CD4-positive, alpha-beta T cell (primary cell): Measurements from ENCODE around the gene LPAR1. TPM values are rescaled to one million over a fixed set of nuclear protein-coding genes. Genes with fewer than 3 reads are reported as not detected.

Experiments used
- ATAC-seq: fragments of 200-7000 bp; cut with Tn5 transposase; one replicate; pipeline ENCODE4 v1.10.0; 2022; ENCODE audit warnings: mild to moderate bottlenecking; ENCODE audit not compliant: poor library complexity
- CTCF ChIA-PET: fragments of 350-600 bp; sonication (Branson Sonifier 250); formaldehyde crosslinking; loops from one replicate; lab custom pipeline; 2021; ENCODE audit warnings: antibody characterized with exemption, inconsistent platforms; lab: Charles Lee
- POLR2A ChIA-PET: fragments of 350-600 bp; sonication (Branson Sonifier 250); formaldehyde crosslinking; loops from one replicate; lab custom pipeline; 2021; ENCODE audit warnings: antibody characterized with exemption, inconsistent platforms; lab: Charles Lee
- DNase-seq, 14 experiments: peaks; one replicate each; pipeline ENCODE4 v3.0.0-alpha.2; 2013 to 2020; ENCODE audit warnings: mixed read lengths in 2 of 14
- H3K27ac ChIP-seq, 2 donors: one replicate each; pipeline versions ENCODE4 v1.5.1 to v1.7.0; 2013; ENCODE audit warnings: low read length in 2 of 2, low read depth in 1 of 2, mild to moderate bottlenecking in 1 of 2
- H3K27me3 ChIP-seq, 2 experiments: 1 replicate in 1 of 2; 2 replicates in 1 of 2; pipeline versions ENCODE4 v1.6.1 to v1.7.0; 2013; ENCODE audit warnings: low read length in 2 of 2, control low read depth in 1 of 2, mild to moderate bottlenecking in 1 of 2, moderate library complexity in 1 of 2; ENCODE audit not compliant: insufficient read depth in 2 of 2, control insufficient read depth in 1 of 2
- H3K36me3 ChIP-seq: one replicate; pipeline ENCODE4 v1.6.1; 2013; ENCODE audit warnings: low read length, control low read depth; ENCODE audit not compliant: insufficient read depth
- H3K4me1 ChIP-seq: one replicate; pipeline ENCODE4 v1.6.1; 2013; ENCODE audit warnings: low read length, control low read depth; ENCODE audit not compliant: insufficient read depth
- H3K4me3 ChIP-seq: one replicate; pipeline ENCODE4 v1.5.1; 2013; ENCODE audit warnings: mild to moderate bottlenecking, low read length, moderate library complexity
- H3K9me3 ChIP-seq, 2 experiments: 1 replicate in 1 of 2; 2 replicates in 1 of 2; pipeline versions ENCODE4 v1.6.1 to v1.7.0; 2013; ENCODE audit warnings: low read length in 2 of 2, mild to moderate bottlenecking in 2 of 2, control low read depth in 1 of 2, moderate library complexity in 1 of 2; ENCODE audit not compliant: control insufficient read depth in 1 of 2, insufficient read depth in 1 of 2
- H3K27ac Mint-ChIP-seq: one replicate; pipeline ENCODE4 v1.8.0; 2020; ENCODE audit warnings: mixed read lengths
- H3K27me3 Mint-ChIP-seq: one replicate; pipeline ENCODE4 v1.8.0; 2021; ENCODE audit warnings: mixed read lengths
- H3K36me3 Mint-ChIP-seq: one replicate; pipeline ENCODE4 v1.8.0; 2021; ENCODE audit warnings: low read depth, mixed read lengths
- H3K4me1 Mint-ChIP-seq: one replicate; pipeline ENCODE4 v1.8.0; 2021; ENCODE audit warnings: low read depth, mixed read lengths
- H3K4me3 Mint-ChIP-seq: one replicate; pipeline ENCODE4 v1.8.0; 2020; ENCODE audit warnings: mild to moderate bottlenecking, mixed read lengths
- H3K9me3 Mint-ChIP-seq: one replicate; pipeline ENCODE4 v1.8.0; 2020; ENCODE audit warnings: mixed read lengths
- intact Hi-C, 2 experiments: fragments of 100-400 bp; cut with DNase I in 1 of 2; cut with micrococcal nuclease in 1 of 2; formaldehyde crosslinking; loops; one replicate each; pipeline versions ENCODE4 v1.15.1 to v1.9.0; 2023 to 2025; cut with DNase I, micrococcal nuclease
- total RNA-seq, 174 experiments: library from RNA in 2 of 174; stranded (reverse) in 2 of 174; gene quantifications; one replicate each; pipeline ENCODE4 v1.2.3 and lab custom pipeline; 2021 to 2026
- TF ChIP-seq, protein P1 (sequence below): fragments of 200-600 bp; IDR thresholded peaks from one replicate; pipeline ENCODE4 v1.8.0; 2022; ENCODE audit warnings: antibody characterized with exemption, mild to moderate bottlenecking

The LPAR1 gene
- total RNA-seq, 2 experiments from 2014 or later: not detected

GRCh38 chr9:111023128-111023527 lies 15.1 kb downstream of the LPAR1 start:
- no peak overlapping the region for H3K27ac ChIP-seq
- Mint-ChIP-seq H3K4me3 (no peak overlapping the region), H3K4me1 (no peaks in the 10 kb centered on the region), H3K36me3 (no peaks in the 10 kb centered on the region), H3K27ac (no peak overlapping the region), H3K27me3 (no peaks in the 10 kb centered on the region), H3K9me3 (peaks cover 5% of the 10 kb centered on the region)
- H3K36me3 ChIP-seq: no peaks in the 10 kb centered on the region
- intact Hi-C loops: no loop called here
- H3K9me3 ChIP-seq: peaks cover 0 to 4% of the 10 kb centered on the region in 2 experiments
- ChIA-PET CTCF (no interaction called here), POLR2A (no interaction called here)
- no peaks in the 10 kb centered on the region for H3K4me1 ChIP-seq
- no peaks in the 10 kb centered on the region for H3K27me3 ChIP-seq
- no peak overlapping the region for H3K4me3 ChIP-seq
- TF ChIP-seq, protein P1, sequence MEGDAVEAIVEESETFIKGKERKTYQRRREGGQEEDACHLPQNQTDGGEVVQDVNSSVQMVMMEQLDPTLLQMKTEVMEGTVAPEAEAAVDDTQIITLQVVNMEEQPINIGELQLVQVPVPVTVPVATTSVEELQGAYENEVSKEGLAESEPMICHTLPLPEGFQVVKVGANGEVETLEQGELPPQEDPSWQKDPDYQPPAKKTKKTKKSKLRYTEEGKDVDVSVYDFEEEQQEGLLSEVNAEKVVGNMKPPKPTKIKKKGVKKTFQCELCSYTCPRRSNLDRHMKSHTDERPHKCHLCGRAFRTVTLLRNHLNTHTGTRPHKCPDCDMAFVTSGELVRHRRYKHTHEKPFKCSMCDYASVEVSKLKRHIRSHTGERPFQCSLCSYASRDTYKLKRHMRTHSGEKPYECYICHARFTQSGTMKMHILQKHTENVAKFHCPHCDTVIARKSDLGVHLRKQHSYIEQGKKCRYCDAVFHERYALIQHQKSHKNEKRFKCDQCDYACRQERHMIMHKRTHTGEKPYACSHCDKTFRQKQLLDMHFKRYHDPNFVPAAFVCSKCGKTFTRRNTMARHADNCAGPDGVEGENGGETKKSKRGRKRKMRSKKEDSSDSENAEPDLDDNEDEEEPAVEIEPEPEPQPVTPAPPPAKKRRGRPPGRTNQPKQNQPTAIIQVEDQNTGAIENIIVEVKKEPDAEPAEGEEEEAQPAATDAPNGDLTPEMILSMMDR: no peak
- DNase-seq: no peak
- no peak for ATAC-seq

GRCh38 chr9:111020594-111020993 lies 17.7 kb downstream of the LPAR1 start:
- intact Hi-C loops: no loop called here
- TF ChIP-seq, protein P1: no peak
- Mint-ChIP-seq H3K27ac (no peak overlapping the region), H3K4me1 (no peaks in the 10 kb centered on the region), H3K27me3 (no peaks in the 10 kb centered on the region), H3K9me3 (peaks cover 5% of the 10 kb centered on the region), H3K36me3 (no peaks in the 10 kb centered on the region), H3K4me3 (no peak overlapping the region)
- Histone ChIP-seq H3K4me3 (no peak overlapping the region), H3K27ac (no peak overlapping the region), H3K9me3 (peaks cover 0 to 4% of the 10 kb centered on the region in 2 experiments), H3K4me1 (no peaks in the 10 kb centered on the region), H3K36me3 (no peaks in the 10 kb centered on the region), H3K27me3 (no peaks in the 10 kb centered on the region)
- ChIA-PET POLR2A (no interaction called here), CTCF (no interaction called here)
- DNase-seq (no peak), ATAC-seq (no peak)

DNA sequence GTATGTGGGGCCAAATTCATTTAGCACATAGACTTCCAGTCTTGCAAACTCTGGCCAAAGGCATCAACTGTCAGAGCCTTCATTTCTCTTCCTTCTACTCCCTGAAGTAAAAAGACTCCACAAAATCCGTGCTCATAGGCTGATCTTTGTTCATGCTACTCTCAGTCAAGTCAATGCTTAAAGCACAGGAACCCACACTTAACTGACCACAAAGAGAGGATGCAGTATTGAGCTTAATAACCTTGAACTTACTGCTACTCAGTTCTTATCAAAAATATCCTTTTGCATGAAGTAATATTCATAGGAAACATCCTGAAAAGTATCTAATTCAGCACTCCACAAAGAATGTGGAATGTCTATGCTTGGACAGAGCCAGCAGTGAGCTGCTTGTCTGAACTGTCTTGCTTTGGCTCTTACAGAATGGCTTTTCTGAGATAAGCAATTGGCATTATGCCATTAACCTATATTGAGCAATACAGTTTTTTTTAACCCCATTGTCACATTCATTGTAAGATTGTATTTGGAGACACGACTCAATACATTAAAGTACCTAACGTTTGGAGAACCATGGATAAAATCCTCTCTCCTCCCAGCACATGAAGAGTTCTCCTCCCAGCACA lies 21.7 kb downstream of the LPAR1 start:
- Mint-ChIP-seq H3K36me3 (no peaks in the 10 kb centered on the region), H3K27me3 (no peaks in the 10 kb centered on the region), H3K9me3 (peaks cover 3% of the 10 kb centered on the region), H3K4me1 (no peaks in the 10 kb centered on the region), H3K27ac (no peak overlapping the region), H3K4me3 (no peak overlapping the region)
- no peaks in the 10 kb centered on the region for H3K27me3 ChIP-seq
- ChIA-PET CTCF (no interaction called here), POLR2A (no interaction called here)
- H3K4me3 ChIP-seq: no peak overlapping the region
- TF ChIP-seq, protein P1: no peak
- DNase-seq: no peak
- no peak overlapping the region for H3K27ac ChIP-seq
- intact Hi-C loops: no loop called here
- H3K4me1 ChIP-seq: no peaks in the 10 kb centered on the region
- H3K9me3 ChIP-seq: no peaks in the 10 kb centered on the region
- no peak for ATAC-seq
- H3K36me3 ChIP-seq: no peaks in the 10 kb centered on the region
